Activated gamma-delta T cell treated with anti-CD3 and anti-CD28 coated beads, Interleukin-2, amount 50 U/mL, for 16 hours (primary cell): ENCODE data around the gene SPATA21.
"Not testable (repeated sequence)": the region's sequence is repeated elsewhere in the genome, so short reads cannot be mapped to it uniquely, and the experiment has no call there.

Experiments used
- DNase-seq: peaks from one replicate; pipeline ENCODE4 v3.0.0-alpha.2; 2020; ENCODE audit warnings: low read depth

SPATA21 gene

GRCh38 chr1:16436946-16437474 lies at the start of gene SPATA21:
Gene SPATA21, minus strand, starts transcription at chr1:16437424. Its CDS starts 6,053 bp downstream, at chr1:16431371.
- no peak for DNase-seq

- not testable (repeated sequence) for DNase-seq
Measured at GRCh38 chr1:16487011-16487410, 49.8 kb upstream of the SPATA21 start.

GRCh38 chr1:16486316-16486715 lies 49.1 kb upstream of the SPATA21 start:
- not testable (repeated sequence) for DNase-seq

- DNase-seq, result no peak
Measured at GRCh38 chr1:16484931-16485330, 47.7 kb upstream of the SPATA21 start.

- no peak for DNase-seq
Measured at GRCh38 chr1:16484501-16484835, 47.2 kb upstream of the SPATA21 start.

- not testable (repeated sequence) for DNase-seq
Measured at GRCh38 chr1:16483639-16484500, 46.6 kb upstream of the SPATA21 start.

GRCh38 chr1:16483146-16483545 lies 45.9 kb upstream of the SPATA21 start:
- DNase-seq, result not testable (repeated sequence)

GRCh38 chr1:16478091-16478490 lies 40.9 kb upstream of the SPATA21 start:
- DNase-seq, result no peak

- not testable (repeated sequence) for DNase-seq
Measured at GRCh38 chr1:16475771-16476770, 38.8 kb upstream of the SPATA21 start.

GRCh38 chr1:16474891-16475290 lies 37.7 kb upstream of the SPATA21 start:
- not testable (repeated sequence) for DNase-seq

- no peak for DNase-seq
Measured at GRCh38 chr1:16474166-16474800, 37.1 kb upstream of the SPATA21 start.

GRCh38 chr1:16468558-16468957 lies 31.3 kb upstream of the SPATA21 start:
- no peak for DNase-seq

GRCh38 chr1:16464917-16465625 lies 27.8 kb upstream of the SPATA21 start:
- DNase-seq, result no peak

GRCh38 chr1:16462773-16463330 lies 25.6 kb upstream of the SPATA21 start:
- DNase-seq, result no peak

GRCh38 chr1:16461681-16462080 lies 24.5 kb upstream of the SPATA21 start:
- no peak for DNase-seq

- no peak for DNase-seq
Measured at GRCh38 chr1:16459352-16459925, 22.2 kb upstream of the SPATA21 start.

- no peak for DNase-seq
Measured at GRCh38 chr1:16458831-16459230, 21.6 kb upstream of the SPATA21 start.

GRCh38 chr1:16456151-16456550 lies 18.9 kb upstream of the SPATA21 start:
- not testable (repeated sequence) for DNase-seq

- not testable (repeated sequence) for DNase-seq
Measured at GRCh38 chr1:16454909-16455308, 17.7 kb upstream of the SPATA21 start.

GRCh38 chr1:16451841-16452528 lies 14.8 kb upstream of the SPATA21 start:
- no peak for DNase-seq
